Stimulated activated CD4-positive, alpha-beta T cell treated with anti-CD3 and anti-CD28 coated beads, Interleukin-2, amount 100 ng/mL, for 24 hours (primary cell): Measurements from ENCODE around the gene C1QC.

ENCODE experiments used
- DNase-seq, 2 donors: peaks; one replicate each; pipeline ENCODE4 v3.0.0-alpha.2; 2020

C1QC gene

GRCh38 chr1:22619798-22620197, 23.6 kb upstream of the C1QC start:
- no peak for DNase-seq

- DNase-seq, result no peak
These were observed 21.7 kb upstream of the C1QC start for GRCh38 chr1:22621761-22622160.

- DNase-seq, result no peak
These were observed 18.0 kb upstream of the C1QC start for GRCh38 chr1:22625262-22625925.

DNA sequence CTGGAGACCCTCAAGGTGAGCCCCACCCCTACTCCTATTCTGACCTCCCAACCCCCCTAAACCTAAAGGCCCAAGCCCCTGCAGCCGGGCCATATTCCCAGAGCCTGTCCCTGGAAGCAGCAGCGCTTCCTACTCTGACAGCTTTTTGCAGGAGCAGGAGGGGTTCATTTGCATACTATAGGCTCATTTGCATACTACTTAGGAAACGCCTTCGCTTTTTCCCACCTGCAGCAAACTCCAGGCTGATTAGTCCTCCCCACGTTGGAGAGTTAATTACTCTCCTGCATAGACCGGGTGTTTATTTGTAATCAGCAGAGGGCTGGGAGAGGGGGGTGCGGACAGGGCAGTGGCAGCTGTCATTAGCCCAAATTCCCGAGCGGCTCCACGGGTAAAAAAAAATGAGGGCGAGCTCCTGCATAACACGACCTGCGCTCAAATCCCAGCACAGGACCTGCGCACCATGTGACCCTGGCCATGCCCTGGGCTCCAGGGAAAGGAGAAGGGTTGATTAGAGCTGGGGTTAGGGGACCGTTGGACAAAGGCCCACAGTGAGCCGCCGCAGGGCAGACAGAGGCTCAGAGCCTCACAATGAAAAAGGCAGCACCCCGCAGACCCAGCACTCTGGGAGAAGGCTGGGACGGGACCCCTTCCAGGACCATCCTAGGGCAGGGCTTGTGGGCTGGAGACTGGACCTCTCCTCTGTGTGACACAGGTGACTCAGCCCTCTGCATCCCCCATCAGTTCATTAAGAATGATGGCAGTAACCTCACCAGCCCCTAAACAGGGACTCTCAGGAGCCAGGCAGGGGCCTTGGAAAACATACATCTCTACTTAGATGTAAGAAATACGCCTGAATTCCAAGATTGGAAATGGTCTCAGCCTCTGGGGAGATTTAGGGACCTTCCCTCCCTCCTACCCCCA, 16.9 kb upstream of the C1QC start:
- no peak for DNase-seq

DNA sequence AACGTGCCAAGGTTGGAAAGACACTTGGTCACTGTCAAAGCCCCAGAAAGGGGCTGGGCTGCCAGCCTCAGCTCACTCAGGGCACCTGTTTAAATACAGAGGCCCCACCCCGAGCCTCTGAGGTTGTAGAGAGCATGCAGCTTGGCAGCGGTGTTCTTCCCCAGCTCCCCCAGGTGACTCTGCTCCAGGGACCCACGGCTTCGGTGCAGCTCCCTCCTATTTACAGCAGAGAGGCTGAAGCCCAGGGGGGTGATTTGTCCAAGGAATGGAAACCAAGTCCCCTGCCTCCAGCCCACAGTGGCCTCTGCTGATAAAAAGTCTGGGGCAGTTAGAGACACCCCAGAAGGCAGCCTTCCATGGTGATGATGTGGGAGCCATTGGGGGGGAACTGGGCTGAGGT, 16.1 kb upstream of the C1QC start:
- no peak for DNase-seq

DNA sequence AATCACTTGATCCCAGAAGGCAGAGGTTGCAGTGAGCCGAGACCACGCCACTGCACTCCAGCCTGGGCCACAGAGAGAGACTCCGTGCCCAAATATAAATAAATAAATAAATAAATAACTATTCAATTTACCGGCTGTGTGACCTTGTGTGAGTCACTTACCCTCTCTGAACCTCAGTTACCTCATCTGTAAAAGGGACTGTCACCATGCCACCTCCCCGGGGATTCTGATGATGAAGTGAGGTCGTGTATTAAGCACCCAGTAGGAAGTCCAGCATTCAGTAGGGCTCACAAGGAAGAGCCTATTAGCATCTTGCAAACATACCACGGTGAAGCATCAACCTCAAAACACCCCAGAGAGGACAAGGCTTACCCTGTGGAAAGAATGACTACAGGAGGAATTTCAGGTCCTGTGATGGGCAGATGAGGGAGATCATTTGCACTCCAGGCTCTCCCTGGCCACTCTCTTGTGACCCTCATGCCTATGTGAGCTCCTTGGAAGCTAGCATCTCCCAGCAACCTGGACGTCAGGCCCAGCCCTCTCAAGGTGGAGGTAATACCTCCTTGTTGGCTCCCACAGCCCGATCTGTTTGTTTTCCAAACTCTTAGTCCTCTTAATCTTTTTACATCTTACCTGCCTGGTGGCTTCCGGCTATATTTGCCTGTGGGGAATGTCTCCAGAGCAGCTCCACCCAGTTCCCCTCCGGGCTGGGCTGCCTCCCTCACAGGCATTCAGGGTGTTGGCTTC, 14.6 kb upstream of the C1QC start:
- no peak for DNase-seq

DNA sequence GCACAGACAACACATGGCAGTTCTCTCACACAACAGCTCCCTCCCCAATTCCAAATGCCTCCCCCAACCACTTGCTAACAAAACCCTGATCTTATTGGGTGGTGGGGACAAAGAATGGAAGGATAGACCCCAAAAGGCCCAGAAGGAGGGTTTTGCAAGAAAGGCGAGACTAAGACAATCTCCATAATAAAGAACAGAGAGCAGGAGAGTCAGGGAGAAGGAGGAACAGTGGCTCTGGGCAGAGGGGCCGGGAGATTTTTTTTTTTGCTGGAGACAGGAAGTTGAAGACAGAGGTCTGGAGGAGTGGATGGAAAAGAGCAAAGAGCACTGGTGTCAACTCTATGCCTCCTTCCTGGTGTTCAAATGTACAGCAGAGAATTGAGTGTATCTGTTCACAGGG, 13.5 kb upstream of the C1QC start:
- DNase-seq, result no peak

- DNase-seq, result no peak
These were observed 9.6 kb upstream of the C1QC start for GRCh38 chr1:22633697-22634463.

- DNase-seq, result no peak
These were observed 8.0 kb upstream of the C1QC start for GRCh38 chr1:22635436-22635835.

GRCh38 chr1:22636353-22636752, 7.1 kb upstream of the C1QC start, which contains the start of gene C1QA:
C1QA (plus strand) TSS chr1:22636628; CDS start chr1:22637617, 989 bp downstream.
- no peak for DNase-seq

DNA sequence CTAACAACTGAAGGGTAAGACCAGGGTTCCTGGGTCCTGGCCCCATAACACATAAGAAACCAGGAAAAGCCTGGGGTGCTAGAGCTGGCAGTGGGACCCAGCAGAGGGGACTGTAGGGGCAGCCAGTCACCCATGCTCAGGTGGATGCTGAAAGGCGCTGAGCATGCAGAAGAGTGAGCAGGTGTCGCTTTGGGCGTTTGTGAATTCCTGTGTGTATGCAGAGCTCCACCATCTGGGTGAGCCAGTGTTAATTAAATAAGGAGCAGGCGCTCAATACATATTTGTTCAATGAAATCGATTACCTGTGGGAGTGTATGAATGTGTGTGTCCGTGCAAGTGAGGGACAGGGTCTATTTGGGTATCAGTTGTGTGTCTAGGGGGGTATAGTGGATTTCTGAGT, 6.5 kb upstream of the C1QC start:
- no peak for DNase-seq

- no peak for DNase-seq
These were observed 5.5 kb upstream of the C1QC start for GRCh38 chr1:22637907-22638445.

GRCh38 chr1:22638476-22639234, 4.8 kb upstream of the C1QC start:
- no peak for DNase-seq

DNA sequence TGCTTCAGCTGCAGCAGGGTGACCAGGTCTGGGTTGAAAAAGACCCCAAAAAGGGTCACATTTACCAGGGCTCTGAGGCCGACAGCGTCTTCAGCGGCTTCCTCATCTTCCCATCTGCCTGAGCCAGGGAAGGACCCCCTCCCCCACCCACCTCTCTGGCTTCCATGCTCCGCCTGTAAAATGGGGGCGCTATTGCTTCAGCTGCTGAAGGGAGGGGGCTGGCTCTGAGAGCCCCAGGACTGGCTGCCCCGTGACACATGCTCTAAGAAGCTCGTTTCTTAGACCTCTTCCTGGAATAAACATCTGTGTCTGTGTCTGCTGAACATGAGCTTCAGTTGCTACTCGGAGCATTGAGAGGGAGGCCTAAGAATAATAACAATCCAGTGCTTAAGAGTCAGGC, 4.1 kb upstream of the C1QC start:
- no peak for DNase-seq

DNA sequence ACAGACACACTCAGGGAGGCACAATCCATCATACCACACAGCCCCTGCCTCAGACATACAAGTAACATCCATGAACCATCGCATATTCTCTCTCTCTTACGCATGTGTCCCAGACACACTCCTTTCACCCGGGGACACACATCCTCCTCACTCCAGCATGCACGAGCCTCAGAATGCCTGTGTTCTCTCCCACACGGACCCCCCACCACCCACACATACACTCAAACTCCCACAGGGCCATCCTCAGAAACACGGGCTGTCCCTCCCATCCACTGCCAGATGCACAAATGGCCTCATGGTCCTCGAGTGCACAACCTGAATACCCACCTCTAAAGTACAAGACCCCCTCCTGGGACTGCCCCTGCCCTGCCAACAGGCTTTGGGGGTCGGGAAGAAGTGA, 2.2 kb upstream of the C1QC start:
- DNase-seq, result no peak

GRCh38 chr1:22641906-22642636, 1.4 kb upstream of the C1QC start:
- DNase-seq, result peak; percentile 77 to 82

GRCh38 chr1:22643928-22644327, 495 bp downstream of the C1QC start:
- DNase-seq, result no peak

GRCh38 chr1:22645931-22646330, 2.5 kb downstream of the C1QC start:
- DNase-seq, result no peak

DNA sequence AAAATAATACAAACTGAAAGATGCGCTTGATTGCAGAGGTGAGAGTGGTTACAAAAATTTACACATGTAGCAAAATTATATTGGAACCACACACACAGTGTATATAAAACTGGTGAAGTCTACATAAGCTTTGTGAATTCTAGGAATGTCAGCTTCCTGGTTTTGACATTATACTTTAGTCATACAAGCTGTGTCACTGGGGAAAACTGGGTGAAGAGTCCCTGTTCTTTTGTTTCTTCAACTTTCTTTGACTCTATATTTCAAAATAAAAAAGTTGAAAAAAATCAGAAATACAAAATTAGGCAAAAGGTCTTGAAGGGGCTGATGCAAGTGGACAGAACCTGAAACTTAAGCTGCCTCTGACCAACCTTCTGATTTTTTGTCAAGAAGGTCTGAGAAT, 3.0 kb downstream of the C1QC start:
- no peak for DNase-seq

- no peak for DNase-seq
These were observed 6.8 kb downstream of the C1QC start for GRCh38 chr1:22650089-22650693.
